ENCODE data around the gene AKAP8L.
"Not testable (repeated sequence)": the region's sequence is repeated elsewhere in the genome, so short reads cannot be mapped to it uniquely, and the experiment has no call there.

The AKAP8L gene

DNA sequence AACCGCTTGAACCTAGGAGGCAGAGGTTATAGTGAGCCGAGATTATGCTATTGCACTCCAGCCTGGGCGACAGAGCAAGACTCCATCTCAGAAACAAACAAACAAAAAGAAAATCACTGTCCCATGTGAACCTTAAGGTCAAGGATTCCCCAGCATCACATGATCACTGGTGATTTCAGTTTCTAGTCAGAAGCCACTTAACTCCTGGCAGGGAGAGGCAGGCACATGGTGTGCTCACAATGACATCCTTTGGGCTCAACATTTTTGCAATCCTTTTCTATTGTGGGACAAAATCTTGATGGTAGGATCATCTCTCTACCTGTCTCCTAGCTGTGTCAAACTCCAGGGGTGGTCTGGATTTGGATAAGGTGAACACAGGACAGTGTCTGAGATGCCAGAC lies 51.3 kb downstream of the AKAP8L start:
- H3K9me3 ChIP-seq (ENCODE audit: insufficient read depth, low read depth, low read length): no peaks in the 10 kb centered on the region
- H3K4me1 ChIP-seq (ENCODE audit: insufficient read depth, low read length, poor library complexity, severe bottlenecking): no peaks in the 10 kb centered on the region
- no peaks in the 10 kb centered on the region for H3F3A ChIP-seq (ENCODE audit: low read depth)
- H3K27me3 ChIP-seq (ENCODE audit: insufficient read depth, low read length, poor library complexity, severe bottlenecking): no peaks in the 10 kb centered on the region
- peaks cover 67% of the 10 kb centered on the region; the same call in 1 of the 2 replicates for H3K36me3 ChIP-seq (ENCODE audit: insufficient read depth, low read length)
- H3K4me3 ChIP-seq (ENCODE audit: low read length, poor library complexity, severe bottlenecking): no peak overlapping the region
- no peak overlapping the region for H3K9ac ChIP-seq (ENCODE audit: low read depth, low read length, poor library complexity, severe bottlenecking)
- peaks cover 1% of the 10 kb centered on the region; the same call in 1 of the 2 replicates for H3K79me2 ChIP-seq (ENCODE audit: insufficient read depth, low read length)
- no peak for TF ChIP-seq EZH2phosphoT487 (IDR thresholded peaks at IDR 0.05; ENCODE audit: borderline replicate concordance)
- TF ChIP-seq, protein P1, sequence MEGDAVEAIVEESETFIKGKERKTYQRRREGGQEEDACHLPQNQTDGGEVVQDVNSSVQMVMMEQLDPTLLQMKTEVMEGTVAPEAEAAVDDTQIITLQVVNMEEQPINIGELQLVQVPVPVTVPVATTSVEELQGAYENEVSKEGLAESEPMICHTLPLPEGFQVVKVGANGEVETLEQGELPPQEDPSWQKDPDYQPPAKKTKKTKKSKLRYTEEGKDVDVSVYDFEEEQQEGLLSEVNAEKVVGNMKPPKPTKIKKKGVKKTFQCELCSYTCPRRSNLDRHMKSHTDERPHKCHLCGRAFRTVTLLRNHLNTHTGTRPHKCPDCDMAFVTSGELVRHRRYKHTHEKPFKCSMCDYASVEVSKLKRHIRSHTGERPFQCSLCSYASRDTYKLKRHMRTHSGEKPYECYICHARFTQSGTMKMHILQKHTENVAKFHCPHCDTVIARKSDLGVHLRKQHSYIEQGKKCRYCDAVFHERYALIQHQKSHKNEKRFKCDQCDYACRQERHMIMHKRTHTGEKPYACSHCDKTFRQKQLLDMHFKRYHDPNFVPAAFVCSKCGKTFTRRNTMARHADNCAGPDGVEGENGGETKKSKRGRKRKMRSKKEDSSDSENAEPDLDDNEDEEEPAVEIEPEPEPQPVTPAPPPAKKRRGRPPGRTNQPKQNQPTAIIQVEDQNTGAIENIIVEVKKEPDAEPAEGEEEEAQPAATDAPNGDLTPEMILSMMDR (conservative IDR thresholded peaks at IDR 0.05; ENCODE audit: low read length): no peak
- no peak overlapping the region for H3K4me2 ChIP-seq (ENCODE audit: low read depth, low read length, poor library complexity, severe bottlenecking)
- no peak overlapping the region for H2AFZ ChIP-seq (ENCODE audit: low read length)
- H4K20me1 ChIP-seq (ENCODE audit: insufficient read depth, low read length, poor library complexity, severe bottlenecking): no peaks in the 10 kb centered on the region
- no peaks in the 10 kb centered on the region for H3K9me2 ChIP-seq (replicated peaks; ENCODE audit: low read depth, low read length)

DNA sequence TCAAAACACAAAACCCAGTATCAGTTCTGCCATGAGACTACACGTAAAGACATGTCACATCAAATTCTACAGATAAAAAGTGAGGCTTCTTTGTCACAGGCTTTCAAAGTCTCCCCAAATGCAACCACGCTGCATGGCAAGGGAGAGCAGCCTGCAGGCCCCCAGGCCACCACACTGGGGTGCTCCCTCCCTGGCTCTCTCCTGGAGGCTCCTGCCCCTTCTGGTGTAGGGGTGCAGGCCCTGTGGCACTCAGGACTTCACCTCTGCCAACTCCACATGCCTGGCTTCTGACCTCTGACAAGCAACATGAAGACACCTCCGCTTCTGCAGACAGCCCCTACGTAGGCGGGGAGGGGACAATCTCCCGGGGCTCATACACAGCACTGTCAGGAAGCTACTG lies 53.5 kb downstream of the AKAP8L start:
- no peak for TF ChIP-seq EZH2phosphoT487 (IDR thresholded peaks at IDR 0.05; ENCODE audit: borderline replicate concordance)
- TF ChIP-seq, protein P1 (conservative IDR thresholded peaks at IDR 0.05; ENCODE audit: low read length): 0 out of 2 replicates have a peak, but pooled peaks have one; percentile 15
- H3K9ac ChIP-seq (ENCODE audit: low read depth, low read length, poor library complexity, severe bottlenecking): no peak overlapping the region
- H3K9me2 ChIP-seq (replicated peaks; ENCODE audit: low read depth, low read length): no peaks in the 10 kb centered on the region
- H3K36me3 ChIP-seq (ENCODE audit: insufficient read depth, low read length): peaks cover 62% of the 10 kb centered on the region; the same call in 1 of the 2 replicates
- no peaks in the 10 kb centered on the region for H4K20me1 ChIP-seq (ENCODE audit: insufficient read depth, low read length, poor library complexity, severe bottlenecking)
- H3K4me2 ChIP-seq (ENCODE audit: low read depth, low read length, poor library complexity, severe bottlenecking): no peak overlapping the region
- no peaks in the 10 kb centered on the region for H3F3A ChIP-seq (ENCODE audit: low read depth)
- no peaks in the 10 kb centered on the region for H3K79me2 ChIP-seq (ENCODE audit: insufficient read depth, low read length)
- no peak overlapping the region for H3K4me3 ChIP-seq (ENCODE audit: low read length, poor library complexity, severe bottlenecking)
- no peaks in the 10 kb centered on the region for H3K27me3 ChIP-seq (ENCODE audit: insufficient read depth, low read length, poor library complexity, severe bottlenecking)
- no peaks in the 10 kb centered on the region for H3K4me1 ChIP-seq (ENCODE audit: insufficient read depth, low read length, poor library complexity, severe bottlenecking)
- H2AFZ ChIP-seq (ENCODE audit: low read length): no peak overlapping the region
- H3K9me3 ChIP-seq (ENCODE audit: insufficient read depth, low read depth, low read length): no peaks in the 10 kb centered on the region

DNA sequence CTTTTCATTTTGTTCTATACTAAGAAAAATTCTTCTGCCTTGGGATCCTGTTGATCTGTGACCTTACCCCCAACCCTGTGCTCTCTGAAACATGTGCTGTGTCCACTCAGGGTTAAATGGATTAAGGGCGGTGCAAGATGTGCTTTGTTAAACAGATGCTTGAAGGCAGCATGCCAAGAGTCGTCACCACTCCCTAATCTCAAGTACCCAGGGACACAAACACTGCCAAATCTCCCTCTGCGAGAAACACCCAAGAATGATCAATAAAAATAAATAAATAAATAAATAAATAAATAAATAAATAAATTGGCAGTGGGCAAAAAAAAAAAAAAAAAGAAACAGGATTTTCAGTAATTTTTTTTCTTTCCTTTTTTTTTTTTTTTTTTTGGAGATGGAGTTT lies 55.0 kb downstream of the AKAP8L start:
- not testable (repeated sequence) for H3K9me3 ChIP-seq (ENCODE audit: insufficient read depth, low read depth, low read length); H3K9me2 ChIP-seq (replicated peaks; ENCODE audit: low read depth, low read length); H3K27me3 ChIP-seq (ENCODE audit: insufficient read depth, low read length, poor library complexity, severe bottlenecking); H3F3A ChIP-seq (ENCODE audit: low read depth); H3K4me2 ChIP-seq (ENCODE audit: low read depth, low read length, poor library complexity, severe bottlenecking); H3K4me1 ChIP-seq (ENCODE audit: insufficient read depth, low read length, poor library complexity, severe bottlenecking); H4K20me1 ChIP-seq (ENCODE audit: insufficient read depth, low read length, poor library complexity, severe bottlenecking); H3K9ac ChIP-seq (ENCODE audit: low read depth, low read length, poor library complexity, severe bottlenecking); H3K4me3 ChIP-seq (ENCODE audit: low read length, poor library complexity, severe bottlenecking); H3K79me2 ChIP-seq (ENCODE audit: insufficient read depth, low read length); H2AFZ ChIP-seq (ENCODE audit: low read length)
- peaks cover 59% of the 10 kb centered on the region; the same call in 1 of the 2 replicates for H3K36me3 ChIP-seq (ENCODE audit: insufficient read depth, low read length)

DNA sequence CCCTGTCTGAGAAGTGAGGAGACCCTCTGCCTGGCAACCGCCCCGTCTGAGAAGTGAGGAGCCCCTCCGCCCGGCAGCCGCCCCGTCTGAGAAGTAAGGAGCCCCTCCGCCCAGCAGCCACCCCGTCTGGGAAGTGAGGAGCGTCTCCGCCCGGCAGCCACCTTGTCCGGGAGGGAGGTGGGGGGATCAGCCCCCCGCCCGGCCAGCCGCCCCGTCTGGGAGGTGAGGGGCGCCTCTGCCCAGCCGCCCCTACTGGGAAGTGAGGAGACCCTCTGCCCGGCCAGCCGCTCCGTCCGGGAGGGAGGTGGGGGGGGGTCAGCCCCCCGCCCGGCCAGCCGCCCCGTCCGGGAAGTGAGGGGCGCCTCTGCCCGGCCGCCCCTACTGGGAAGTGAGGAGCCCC lies 55.7 kb downstream of the AKAP8L start:
- H3K4me1 ChIP-seq (ENCODE audit: insufficient read depth, low read length, poor library complexity, severe bottlenecking); H3K79me2 ChIP-seq (ENCODE audit: insufficient read depth, low read length); H3K9me3 ChIP-seq (ENCODE audit: insufficient read depth, low read depth, low read length); H4K20me1 ChIP-seq (ENCODE audit: insufficient read depth, low read length, poor library complexity, severe bottlenecking); H3K4me2 ChIP-seq (ENCODE audit: low read depth, low read length, poor library complexity, severe bottlenecking); H3K4me3 ChIP-seq (ENCODE audit: low read length, poor library complexity, severe bottlenecking); H3K9ac ChIP-seq (ENCODE audit: low read depth, low read length, poor library complexity, severe bottlenecking); H3K9me2 ChIP-seq (replicated peaks; ENCODE audit: low read depth, low read length); H3F3A ChIP-seq (ENCODE audit: low read depth); H3K27me3 ChIP-seq (ENCODE audit: insufficient read depth, low read length, poor library complexity, severe bottlenecking); H2AFZ ChIP-seq (ENCODE audit: low read length): not testable (repeated sequence)
- peaks cover 59% of the 10 kb centered on the region; the same call in 1 of the 2 replicates for H3K36me3 ChIP-seq (ENCODE audit: insufficient read depth, low read length)

DNA sequence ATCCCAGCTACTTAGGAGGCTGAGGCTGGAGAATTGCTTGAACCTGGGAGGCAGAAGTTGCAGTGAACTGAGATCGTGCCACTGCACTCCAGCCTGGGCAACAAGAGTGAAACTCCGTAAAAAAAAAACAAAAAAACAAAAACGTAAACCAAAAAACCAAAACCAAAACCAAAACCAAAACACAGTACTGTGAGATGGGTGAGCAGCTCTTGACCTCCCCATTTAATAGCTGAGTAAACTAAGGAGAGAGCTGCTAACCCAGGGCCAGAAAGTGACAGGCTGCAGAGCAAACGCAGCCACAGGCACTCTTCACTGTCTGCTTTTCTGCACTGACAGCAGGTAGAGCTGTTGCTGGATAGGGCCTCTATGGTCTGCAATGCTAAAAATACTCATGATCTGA lies 58.8 kb downstream of the AKAP8L start:
- H3K9me3 ChIP-seq (ENCODE audit: insufficient read depth, low read depth, low read length); H3K9me2 ChIP-seq (replicated peaks; ENCODE audit: low read depth, low read length); H4K20me1 ChIP-seq (ENCODE audit: insufficient read depth, low read length, poor library complexity, severe bottlenecking); H3K4me3 ChIP-seq (ENCODE audit: low read length, poor library complexity, severe bottlenecking); H3K4me1 ChIP-seq (ENCODE audit: insufficient read depth, low read length, poor library complexity, severe bottlenecking); H3K9ac ChIP-seq (ENCODE audit: low read depth, low read length, poor library complexity, severe bottlenecking); H3F3A ChIP-seq (ENCODE audit: low read depth); H2AFZ ChIP-seq (ENCODE audit: low read length); H3K79me2 ChIP-seq (ENCODE audit: insufficient read depth, low read length); H3K27me3 ChIP-seq (ENCODE audit: insufficient read depth, low read length, poor library complexity, severe bottlenecking); H3K4me2 ChIP-seq (ENCODE audit: low read depth, low read length, poor library complexity, severe bottlenecking): not testable (repeated sequence)
- peaks cover 58% of the 10 kb centered on the region; the same call in 1 of the 2 replicates for H3K36me3 ChIP-seq (ENCODE audit: insufficient read depth, low read length)

Measured in Loucy (cell line).